ENCODE measurements around the gene MPP4.

MPP4 gene

GRCh38 chr2:201647431-201647830 is 51.0 kb downstream of the MPP4 start:
- no peak overlapping the region for H3K4me2 ChIP-seq (ENCODE audit: low read depth, low read length, poor library complexity, severe bottlenecking)

GRCh38 chr2:201644001-201644400 is 54.4 kb downstream of the MPP4 start:
- no peaks in the 10 kb centered on the region for H4K20me1 ChIP-seq (ENCODE audit: low read depth, low read length)
- peaks cover 6% of the 10 kb centered on the region; the same call in 1 of the 2 replicates for H3K79me2 ChIP-seq (ENCODE audit: insufficient read depth, low read length)
- H2AFZ ChIP-seq (ENCODE audit: low read depth, low read length, severe bottlenecking): no peak overlapping the region
- H3K9me2 ChIP-seq (replicated peaks; ENCODE audit: insufficient read depth, low read length): no peaks in the 10 kb centered on the region
- no peak overlapping the region for H3K9ac ChIP-seq (ENCODE audit: low read length)
- TF ChIP-seq CTCF (IDR thresholded peaks at IDR 0.05; ENCODE audit: insufficient read depth, low read length, poor library complexity, severe bottlenecking) (no peak), EZH2phosphoT487 (conservative IDR thresholded peaks at IDR 0.05; ENCODE audit: low read length) (no peak)
- no peak overlapping the region for H3K4me3 ChIP-seq (ENCODE audit: insufficient read depth, low read length, poor library complexity, severe bottlenecking)
- H3K27me3 ChIP-seq (ENCODE audit: low read length): no peaks in the 10 kb centered on the region
- H3K4me2 ChIP-seq (ENCODE audit: low read depth, low read length, poor library complexity, severe bottlenecking): no peak overlapping the region
- H3K36me3 ChIP-seq (ENCODE audit: low read length): no peaks in the 10 kb centered on the region
- H3K9me3 ChIP-seq (ENCODE audit: insufficient read depth, low read length): no peaks in the 10 kb centered on the region
- peaks cover 3% of the 10 kb centered on the region; the same call in 1 of the 2 replicates for H3F3A ChIP-seq (ENCODE audit: insufficient read depth)
- no peak overlapping the region for H3K27ac ChIP-seq (ENCODE audit: low read depth, low read length)

More at GRCh38 chr2:201647431-201647830, 51.0 kb downstream of the MPP4 start:
- Histone ChIP-seq H3K36me3 (ENCODE audit: low read length) (no peaks in the 10 kb centered on the region), H3K9ac (ENCODE audit: low read length) (no peak overlapping the region), H3K4me3 (ENCODE audit: insufficient read depth, low read length, poor library complexity, severe bottlenecking) (no peak overlapping the region), H4K20me1 (ENCODE audit: low read depth, low read length) (no peaks in the 10 kb centered on the region), H2AFZ (ENCODE audit: low read depth, low read length, severe bottlenecking) (no peak overlapping the region), H3K79me2 (ENCODE audit: insufficient read depth, low read length) (no peaks in the 10 kb centered on the region), H3K27me3 (ENCODE audit: low read length) (no peaks in the 10 kb centered on the region), H3K9me2 (replicated peaks; ENCODE audit: insufficient read depth, low read length) (no peaks in the 10 kb centered on the region), H3K27ac (ENCODE audit: low read depth, low read length) (no peak overlapping the region), H3F3A (ENCODE audit: insufficient read depth) (peaks cover 3% of the 10 kb centered on the region; the same call in 1 of the 2 replicates), H3K9me3 (ENCODE audit: insufficient read depth, low read length) (no peaks in the 10 kb centered on the region)
- no peak for TF ChIP-seq CTCF (IDR thresholded peaks at IDR 0.05; ENCODE audit: insufficient read depth, low read length, poor library complexity, severe bottlenecking)
- no peak for TF ChIP-seq EZH2phosphoT487 (conservative IDR thresholded peaks at IDR 0.05; ENCODE audit: low read length)

GRCh38 chr2:201643216-201643890 is 55.1 kb downstream of the MPP4 start, which contains the start of gene TMEM237:
TMEM237 (minus strand) TSS chr2:201643503; CDS start chr2:201643400, 103 bp downstream.
- no peaks in the 10 kb centered on the region for H3K9me3 ChIP-seq (ENCODE audit: insufficient read depth, low read length)
- no peaks in the 10 kb centered on the region for H3K9me2 ChIP-seq (replicated peaks; ENCODE audit: insufficient read depth, low read length)
- peak within 1 kb of the TSS; percentile 96 for H2AFZ ChIP-seq (ENCODE audit: low read depth, low read length, severe bottlenecking)
- TF ChIP-seq EZH2phosphoT487 (conservative IDR thresholded peaks at IDR 0.05; ENCODE audit: low read length) (no peak), CTCF (IDR thresholded peaks at IDR 0.05; ENCODE audit: insufficient read depth, low read length, poor library complexity, severe bottlenecking) (no peak)
- H3K36me3 ChIP-seq (ENCODE audit: low read length): no peaks in the 10 kb centered on the region
- no peaks in the 10 kb centered on the region for H3K27me3 ChIP-seq (ENCODE audit: low read length)
- peak within 1 kb of the TSS; percentile 73 for H3K9ac ChIP-seq (ENCODE audit: low read length)
- H3K4me2 ChIP-seq (ENCODE audit: low read depth, low read length, poor library complexity, severe bottlenecking): peak within 1 kb of the TSS; percentile 78
- H3K79me2 ChIP-seq (ENCODE audit: insufficient read depth, low read length): peaks cover 6% of the 10 kb centered on the region; the same call in 1 of the 2 replicates
- peaks cover 3% of the 10 kb centered on the region; the same call in 1 of the 2 replicates for H3F3A ChIP-seq (ENCODE audit: insufficient read depth)
- H3K4me3 ChIP-seq (ENCODE audit: insufficient read depth, low read length, poor library complexity, severe bottlenecking): peak within 1 kb of the TSS; percentile 77
- peak within 1 kb of the TSS; percentile 35 for H3K27ac ChIP-seq (ENCODE audit: low read depth, low read length)
- H4K20me1 ChIP-seq (ENCODE audit: low read depth, low read length): no peaks in the 10 kb centered on the region
